Measurements from ENCODE around the gene GOLT1B. TPM values are rescaled to one million over a fixed set of nuclear protein-coding genes. Genes with fewer than 3 reads are reported as not detected.

GOLT1B gene
- total RNA-seq, 1 donor from 2014 or later = 42.2 TPM

DNA sequence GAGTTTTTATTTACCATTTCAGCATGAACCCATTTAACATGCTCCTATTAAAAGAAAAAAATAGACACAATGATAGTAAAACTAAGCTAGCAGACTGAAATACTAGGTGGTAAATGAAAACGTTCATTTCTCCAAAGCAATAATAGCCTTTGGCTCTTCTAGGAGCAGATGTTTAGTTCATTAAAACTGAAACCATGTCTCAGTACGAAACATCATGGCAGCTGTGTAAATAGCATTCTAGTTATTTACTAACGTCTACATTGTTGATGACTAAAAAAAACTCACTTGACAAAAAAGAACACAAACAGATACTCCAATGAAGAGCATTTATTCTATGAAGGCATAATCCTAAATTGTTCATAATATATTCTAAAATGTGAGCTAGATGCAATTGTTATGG lies 18.1 kb upstream of the GOLT1B start:
- Mint-ChIP-seq H3K9me3 (ENCODE audit: unreplicated experiment) (no peaks in the 10 kb centered on the region), H3K27me3 (ENCODE audit: unreplicated experiment) (peaks cover 2% of the 10 kb centered on the region), H3K4me3 (ENCODE audit: unreplicated experiment) (no peak overlapping the region), H3K27ac (ENCODE audit: unreplicated experiment) (no peak overlapping the region), H3K4me1 (ENCODE audit: low read depth, unreplicated experiment) (no peaks in the 10 kb centered on the region), H3K36me3 (ENCODE audit: unreplicated experiment) (no peaks in the 10 kb centered on the region)
- TF ChIP-seq, protein P1, sequence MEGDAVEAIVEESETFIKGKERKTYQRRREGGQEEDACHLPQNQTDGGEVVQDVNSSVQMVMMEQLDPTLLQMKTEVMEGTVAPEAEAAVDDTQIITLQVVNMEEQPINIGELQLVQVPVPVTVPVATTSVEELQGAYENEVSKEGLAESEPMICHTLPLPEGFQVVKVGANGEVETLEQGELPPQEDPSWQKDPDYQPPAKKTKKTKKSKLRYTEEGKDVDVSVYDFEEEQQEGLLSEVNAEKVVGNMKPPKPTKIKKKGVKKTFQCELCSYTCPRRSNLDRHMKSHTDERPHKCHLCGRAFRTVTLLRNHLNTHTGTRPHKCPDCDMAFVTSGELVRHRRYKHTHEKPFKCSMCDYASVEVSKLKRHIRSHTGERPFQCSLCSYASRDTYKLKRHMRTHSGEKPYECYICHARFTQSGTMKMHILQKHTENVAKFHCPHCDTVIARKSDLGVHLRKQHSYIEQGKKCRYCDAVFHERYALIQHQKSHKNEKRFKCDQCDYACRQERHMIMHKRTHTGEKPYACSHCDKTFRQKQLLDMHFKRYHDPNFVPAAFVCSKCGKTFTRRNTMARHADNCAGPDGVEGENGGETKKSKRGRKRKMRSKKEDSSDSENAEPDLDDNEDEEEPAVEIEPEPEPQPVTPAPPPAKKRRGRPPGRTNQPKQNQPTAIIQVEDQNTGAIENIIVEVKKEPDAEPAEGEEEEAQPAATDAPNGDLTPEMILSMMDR (IDR thresholded peaks at IDR 0.05; ENCODE audit: partially characterized antibody, unreplicated experiment) = no peak
- DNase-seq = no peak

GRCh38 chr12:21485998-21486397 lies 15.6 kb upstream of the GOLT1B start:
- H3K4me1 Mint-ChIP-seq (ENCODE audit: low read depth, unreplicated experiment) = no peaks in the 10 kb centered on the region
- peaks cover 2% of the 10 kb centered on the region for H3K27me3 Mint-ChIP-seq (ENCODE audit: unreplicated experiment)
- TF ChIP-seq, protein P1 (IDR thresholded peaks at IDR 0.05; ENCODE audit: partially characterized antibody, unreplicated experiment) = no peak
- H3K27ac Mint-ChIP-seq (ENCODE audit: unreplicated experiment) = no peak overlapping the region
- H3K4me3 Mint-ChIP-seq (ENCODE audit: unreplicated experiment) = no peak overlapping the region
- H3K36me3 Mint-ChIP-seq (ENCODE audit: unreplicated experiment) = no peaks in the 10 kb centered on the region
- H3K9me3 Mint-ChIP-seq (ENCODE audit: unreplicated experiment) = no peaks in the 10 kb centered on the region
- no peak for DNase-seq

GRCh38 chr12:21499765-21500164 lies 1.8 kb upstream of the GOLT1B start:
- peaks cover 1% of the 10 kb centered on the region for H3K27me3 Mint-ChIP-seq (ENCODE audit: unreplicated experiment)
- no peak for DNase-seq
- peaks cover 2% of the 10 kb centered on the region for H3K4me1 Mint-ChIP-seq (ENCODE audit: low read depth, unreplicated experiment)
- no peak overlapping the region for H3K4me3 Mint-ChIP-seq (ENCODE audit: unreplicated experiment)
- H3K9me3 Mint-ChIP-seq (ENCODE audit: unreplicated experiment) = peaks cover 3% of the 10 kb centered on the region
- H3K36me3 Mint-ChIP-seq (ENCODE audit: unreplicated experiment) = no peaks in the 10 kb centered on the region
- no peak overlapping the region for H3K27ac Mint-ChIP-seq (ENCODE audit: unreplicated experiment)
- TF ChIP-seq, protein P1 (IDR thresholded peaks at IDR 0.05; ENCODE audit: partially characterized antibody, unreplicated experiment) = no peak

- no peaks in the 10 kb centered on the region for H3K36me3 Mint-ChIP-seq (ENCODE audit: unreplicated experiment)
- peaks cover 1% of the 10 kb centered on the region for H3K27me3 Mint-ChIP-seq (ENCODE audit: unreplicated experiment)
- DNase-seq = no peak
- no peak overlapping the region for H3K27ac Mint-ChIP-seq (ENCODE audit: unreplicated experiment)
- peaks cover 2% of the 10 kb centered on the region for H3K4me1 Mint-ChIP-seq (ENCODE audit: low read depth, unreplicated experiment)
- no peak overlapping the region for H3K4me3 Mint-ChIP-seq (ENCODE audit: unreplicated experiment)
- TF ChIP-seq, protein P1 (IDR thresholded peaks at IDR 0.05; ENCODE audit: partially characterized antibody, unreplicated experiment) = no peak
- H3K9me3 Mint-ChIP-seq (ENCODE audit: unreplicated experiment) = peaks cover 3% of the 10 kb centered on the region
Observed at GRCh38 chr12:21500786-21501257, 767 bp upstream of the GOLT1B start.

- Mint-ChIP-seq H3K4me1 (ENCODE audit: low read depth, unreplicated experiment) (peaks cover 2% of the 10 kb centered on the region), H3K9me3 (ENCODE audit: unreplicated experiment) (peaks cover 3% of the 10 kb centered on the region), H3K27ac (ENCODE audit: unreplicated experiment) (no peak overlapping the region), H3K36me3 (ENCODE audit: unreplicated experiment) (no peaks in the 10 kb centered on the region), H3K4me3 (ENCODE audit: unreplicated experiment) (no peak overlapping the region), H3K27me3 (ENCODE audit: unreplicated experiment) (peaks cover 1% of the 10 kb centered on the region)
- no peak for DNase-seq
- TF ChIP-seq, protein P1 (IDR thresholded peaks at IDR 0.05; ENCODE audit: partially characterized antibody, unreplicated experiment) = no peak
Observed at GRCh38 chr12:21502164-21502496, 541 bp downstream of the GOLT1B start.

All from glutamatergic neuron (in vitro differentiated cells).